DMS 273 (cell line): Measurements from ENCODE around the gene PCP4.

Source experiments
- DNase-seq: peaks from one replicate; lab custom pipeline; 2025; ENCODE audit not compliant: unreplicated experiment; lab: John Stamatoyannopoulos, UW

Gene PCP4

GRCh38 chr21:39915881-39916280, 48.6 kb downstream of the PCP4 start:
- no peak for DNase-seq

GRCh38 chr21:39918558-39918957, 51.3 kb downstream of the PCP4 start:
- no peak for DNase-seq

- DNase-seq: no peak
These were observed 56.2 kb downstream of the PCP4 start for GRCh38 chr21:39923476-39923875.

GRCh38 chr21:39924577-39925308, 57.5 kb downstream of the PCP4 start:
- DNase-seq: no peak

GRCh38 chr21:39927304-39927886, 60.2 kb downstream of the PCP4 start:
- DNase-seq: no peak

GRCh38 chr21:39932335-39932734, 65.1 kb downstream of the PCP4 start:
- no peak for DNase-seq

- DNase-seq: no peak
These were observed 67.7 kb downstream of the PCP4 start for GRCh38 chr21:39934895-39935294.

GRCh38 chr21:39935716-39936115, 68.5 kb downstream of the PCP4 start:
- DNase-seq: no peak

DNA sequence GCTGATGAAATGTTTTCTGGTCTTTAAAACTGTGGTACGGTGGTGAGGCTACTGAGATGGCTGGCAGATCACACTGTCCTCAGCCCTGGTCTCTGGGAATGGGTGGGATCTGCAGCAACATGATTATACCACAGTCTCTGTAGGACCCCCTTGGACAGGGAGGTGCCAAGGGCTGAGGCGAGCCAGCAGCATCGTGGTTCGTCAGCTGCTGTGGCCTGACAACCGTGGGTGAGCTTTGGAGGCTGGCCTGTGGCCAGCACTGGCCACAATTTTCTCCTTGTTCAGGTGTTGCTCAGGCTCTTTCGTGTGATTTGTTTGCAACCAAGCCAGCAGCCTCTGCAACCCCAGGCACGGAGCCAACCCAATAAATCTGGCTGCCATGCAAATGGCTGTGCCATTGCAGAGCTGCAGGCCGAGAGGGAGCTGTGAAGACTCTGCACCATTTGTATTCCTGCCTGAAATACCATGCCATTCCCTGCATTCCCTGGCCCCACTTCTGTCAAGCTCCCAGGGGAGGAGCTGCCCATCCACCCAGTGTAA, 70.9 kb downstream of the PCP4 start:
- DNase-seq: peak; percentile 54

GRCh38 chr21:39946199-39946598, 79.0 kb downstream of the PCP4 start:
- peak; percentile 70 for DNase-seq

GRCh38 chr21:39947031-39947430, 79.8 kb downstream of the PCP4 start:
- DNase-seq: no peak

DNA sequence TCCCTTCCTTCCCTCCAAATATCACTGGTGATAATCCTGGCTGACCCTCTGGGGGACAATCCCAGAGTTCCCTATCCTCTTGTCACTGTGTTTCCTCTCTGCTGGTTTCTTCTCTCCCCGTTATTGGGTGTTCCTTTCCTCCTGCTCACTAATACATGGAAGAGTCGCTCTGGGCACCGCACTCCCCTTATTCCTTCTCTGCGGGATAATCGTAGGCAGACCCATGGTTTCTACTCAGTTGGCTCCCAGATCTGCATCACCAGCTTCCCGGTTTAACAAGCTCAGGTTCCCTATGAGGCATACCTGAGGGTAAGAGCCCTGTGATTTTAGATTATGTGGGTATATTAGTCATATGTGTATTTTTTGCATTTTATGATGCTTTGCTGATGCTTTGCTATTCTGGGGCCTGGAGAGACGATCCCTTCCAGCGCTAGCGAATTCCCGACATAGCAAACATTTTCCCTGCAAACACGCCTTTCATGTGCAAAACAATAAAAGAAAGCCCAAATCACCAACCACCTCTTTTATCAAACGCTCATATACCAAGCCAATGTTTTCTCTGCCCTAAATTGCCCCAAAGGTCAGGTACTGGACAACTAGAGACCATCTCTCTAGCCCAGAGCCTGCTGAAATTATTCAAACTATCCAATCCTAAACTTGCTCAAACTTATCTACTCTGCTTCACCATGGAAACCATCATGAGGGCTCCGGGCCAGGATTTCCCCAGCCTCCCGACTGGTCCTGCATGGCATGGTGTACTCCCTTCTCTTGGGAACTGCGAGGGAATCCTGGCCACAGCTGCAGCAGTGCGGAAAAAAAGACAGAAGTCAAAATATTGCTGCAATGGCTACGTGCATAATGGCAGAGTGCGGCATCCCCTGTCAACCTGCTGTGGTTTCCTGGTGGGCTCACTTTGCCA, 84.2 kb downstream of the PCP4 start:
- no peak for DNase-seq

DNA sequence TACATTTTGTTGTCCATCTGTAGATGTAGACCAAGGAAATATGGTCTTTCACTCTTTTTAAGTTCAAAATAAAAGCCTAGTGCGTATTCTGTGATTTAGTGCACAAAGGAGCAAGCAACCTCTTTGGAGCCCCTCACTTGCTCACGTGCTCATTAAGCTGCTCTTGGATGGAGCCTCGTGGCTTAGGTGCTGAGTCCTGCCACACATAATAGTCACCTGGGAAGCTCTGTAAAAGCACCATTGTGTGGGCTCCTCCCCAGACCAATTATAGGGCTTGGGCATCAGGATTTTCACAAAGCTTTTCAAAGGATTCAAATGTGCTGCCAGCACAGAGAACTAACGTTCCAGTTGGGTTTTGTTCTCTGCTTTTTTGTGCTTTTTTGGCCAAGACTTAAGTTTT, 85.0 kb downstream of the PCP4 start:
- DNase-seq: no peak

GRCh38 chr21:39954570-39954969, 87.3 kb downstream of the PCP4 start:
- DNase-seq: no peak

GRCh38 chr21:39955326-39955725, 88.1 kb downstream of the PCP4 start:
- DNase-seq: no peak

DNA sequence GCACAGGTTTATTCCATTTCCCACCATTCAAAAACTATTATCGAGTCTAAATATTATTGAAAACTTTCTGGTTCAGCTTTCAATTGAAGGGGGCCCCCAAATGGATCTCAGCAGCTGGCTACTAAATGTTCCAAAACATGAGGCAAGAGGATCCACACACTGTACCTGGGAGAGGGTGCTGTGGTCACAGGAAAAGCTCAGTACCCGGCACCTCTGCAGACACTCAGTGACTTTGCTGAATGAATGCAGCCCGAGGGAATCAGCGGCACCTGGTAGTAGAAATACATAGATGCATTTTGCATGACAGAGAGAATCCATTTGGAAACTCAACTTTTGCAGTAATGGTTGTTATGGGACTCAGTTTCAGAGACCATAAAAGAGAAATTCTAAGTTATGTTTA, 89.3 kb downstream of the PCP4 start:
- DNase-seq: no peak

DNA sequence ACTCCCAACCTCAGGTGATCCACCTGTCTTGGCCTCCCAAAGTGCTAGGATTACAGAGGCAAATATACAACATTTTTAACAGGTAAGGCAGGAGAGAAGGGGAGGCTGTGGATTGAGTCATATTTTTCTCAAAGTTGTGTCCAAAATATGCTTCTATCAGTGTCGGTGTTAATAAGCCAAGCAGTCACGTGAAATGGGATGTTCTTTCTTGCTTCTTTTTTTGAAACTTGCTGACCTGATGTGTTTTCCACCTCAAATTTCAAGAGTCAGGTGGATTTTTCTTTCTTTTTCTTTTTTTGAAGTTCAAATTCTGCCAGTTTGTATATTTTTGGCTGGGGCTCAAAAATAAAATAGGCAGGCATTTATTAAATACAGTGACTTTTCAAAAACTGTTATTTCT, 91.5 kb downstream of the PCP4 start:
- DNase-seq: no peak

GRCh38 chr21:39961251-39961650, 94.0 kb downstream of the PCP4 start:
- DNase-seq: no peak

DNA sequence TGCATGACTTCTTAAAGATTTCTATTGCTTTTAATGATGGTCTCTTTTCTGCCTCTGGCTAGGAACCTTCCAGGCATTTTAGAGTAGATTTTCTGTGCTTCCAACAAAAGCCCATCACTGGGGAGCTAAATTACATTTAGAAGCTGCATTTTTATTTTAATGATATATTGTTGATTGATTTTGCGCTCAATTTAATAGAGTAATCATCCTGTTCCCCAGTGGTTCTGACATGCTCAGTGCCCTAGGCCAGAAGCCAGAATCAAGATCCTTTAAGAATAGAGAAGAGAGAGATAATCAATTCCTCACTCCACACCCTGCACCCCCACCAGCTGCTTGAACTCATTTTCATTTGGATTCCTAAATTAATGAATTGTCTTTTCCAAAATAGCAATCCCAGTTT, 97.8 kb downstream of the PCP4 start:
- no peak for DNase-seq

- DNase-seq: no peak
These were observed 99.5 kb downstream of the PCP4 start for GRCh38 chr21:39966786-39967185.

- DNase-seq: no peak
These were observed 100.8 kb downstream of the PCP4 start for GRCh38 chr21:39968010-39968409.
